Ishikawa (cell line): Measurements from ENCODE around the gene FCRL5.

ENCODE experiments used
- CEBPB ChIP-seq: IDR thresholded peaks from 2 replicates; pipeline ENCODE4 v1.6.1; 2012
- CREB1 ChIP-seq: IDR thresholded peaks from 2 replicates; pipeline ENCODE4 v1.6.1; 2012; ENCODE audit warnings: low read depth
- EGR1 ChIP-seq: IDR thresholded peaks from 2 replicates; pipeline ENCODE4 v1.6.1; 2012
- EP300 ChIP-seq: IDR thresholded peaks from 2 replicates; pipeline ENCODE4 v1.6.1; 2012; ENCODE audit warnings: borderline replicate concordance
- FOXM1 ChIP-seq: IDR thresholded peaks from 2 replicates; pipeline ENCODE4 v1.6.1; 2012; ENCODE audit warnings: low read depth, borderline replicate concordance
- MAX ChIP-seq: IDR thresholded peaks from 2 replicates; pipeline ENCODE4 v1.6.1; 2012
- NFIC ChIP-seq: IDR thresholded peaks from 2 replicates; pipeline ENCODE4 v1.6.1; 2012
- RAD21 ChIP-seq: IDR thresholded peaks from 2 replicates; pipeline ENCODE4 v1.6.1; 2012; ENCODE audit warnings: low read depth
- REST ChIP-seq: IDR thresholded peaks from 2 replicates; pipeline ENCODE4 v1.6.1; 2012; ENCODE audit warnings: low read depth, mild to moderate bottlenecking
- TAF1 ChIP-seq: IDR thresholded peaks from 2 replicates; pipeline ENCODE4 v1.6.1; 2012; ENCODE audit warnings: low read depth, mild to moderate bottlenecking
- TCF12 ChIP-seq: IDR thresholded peaks from 2 replicates; pipeline ENCODE4 v1.6.1; 2012; ENCODE audit warnings: low read depth
- TEAD4 ChIP-seq: IDR thresholded peaks from 2 replicates; pipeline ENCODE4 v1.6.1; 2012
- USF1 ChIP-seq: IDR thresholded peaks from 2 replicates; pipeline ENCODE4 v1.6.1; 2012
- YY1 ChIP-seq: IDR thresholded peaks from 2 replicates; pipeline ENCODE4 v1.6.1; 2012; ENCODE audit warnings: low read depth
- ZBTB7A ChIP-seq: IDR thresholded peaks from 2 replicates; pipeline ENCODE4 v1.6.1; 2012; ENCODE audit warnings: low read depth

FCRL5 gene

GRCh38 chr1:157482174-157482573, 70.1 kb downstream of the FCRL5 start:
- TF ChIP-seq USF1 (no peak), TAF1 (no peak), FOXM1 (no peak), YY1 (no peak), TCF12 (no peak), EGR1 (no peak), EP300 (no peak), ZBTB7A (no peak), TEAD4 (no peak)

- no peak for TF ChIP-seq FOXM1
- no peak for TF ChIP-seq YY1
- no peak for TF ChIP-seq NFIC
- TF ChIP-seq RAD21: no peak
- TF ChIP-seq TCF12: no peak
- TF ChIP-seq EP300: no peak
- no peak for TF ChIP-seq TAF1
- no peak for TF ChIP-seq TEAD4
- no peak for TF ChIP-seq USF1
- TF ChIP-seq ZBTB7A: no peak
- no peak for TF ChIP-seq EGR1
- TF ChIP-seq REST: no peak
- no peak for TF ChIP-seq CREB1
- TF ChIP-seq MAX: no peak
- no peak for TF ChIP-seq CEBPB
Observed at GRCh38 chr1:157478030-157478429, 74.3 kb downstream of the FCRL5 start.

GRCh38 chr1:157477419-157477818, 74.9 kb downstream of the FCRL5 start:
- TF ChIP-seq TAF1 (no peak), YY1 (no peak), RAD21 (no peak), EGR1 (no peak), TCF12 (no peak), EP300 (no peak), NFIC (no peak), MAX (no peak), USF1 (no peak), ZBTB7A (no peak), TEAD4 (no peak), CREB1 (no peak), CEBPB (no peak), FOXM1 (no peak), REST (no peak)

- no peak for TF ChIP-seq CREB1
- no peak for TF ChIP-seq REST
- no peak for TF ChIP-seq ZBTB7A
- TF ChIP-seq TAF1: no peak
- no peak for TF ChIP-seq TCF12
Observed at GRCh38 chr1:157472959-157473358, 79.4 kb downstream of the FCRL5 start.
